ENCODE measurements around the gene TMEM121.

TMEM121 gene

GRCh38 chr14:105525861-105526775, at the start of gene TMEM121:
Gene TMEM121, plus strand, starts transcription at chr14:105526583. Its CDS starts 2,252 bp downstream, at chr14:105528835.
- peak; percentile 30 to 50 for DNase-seq

DNA sequence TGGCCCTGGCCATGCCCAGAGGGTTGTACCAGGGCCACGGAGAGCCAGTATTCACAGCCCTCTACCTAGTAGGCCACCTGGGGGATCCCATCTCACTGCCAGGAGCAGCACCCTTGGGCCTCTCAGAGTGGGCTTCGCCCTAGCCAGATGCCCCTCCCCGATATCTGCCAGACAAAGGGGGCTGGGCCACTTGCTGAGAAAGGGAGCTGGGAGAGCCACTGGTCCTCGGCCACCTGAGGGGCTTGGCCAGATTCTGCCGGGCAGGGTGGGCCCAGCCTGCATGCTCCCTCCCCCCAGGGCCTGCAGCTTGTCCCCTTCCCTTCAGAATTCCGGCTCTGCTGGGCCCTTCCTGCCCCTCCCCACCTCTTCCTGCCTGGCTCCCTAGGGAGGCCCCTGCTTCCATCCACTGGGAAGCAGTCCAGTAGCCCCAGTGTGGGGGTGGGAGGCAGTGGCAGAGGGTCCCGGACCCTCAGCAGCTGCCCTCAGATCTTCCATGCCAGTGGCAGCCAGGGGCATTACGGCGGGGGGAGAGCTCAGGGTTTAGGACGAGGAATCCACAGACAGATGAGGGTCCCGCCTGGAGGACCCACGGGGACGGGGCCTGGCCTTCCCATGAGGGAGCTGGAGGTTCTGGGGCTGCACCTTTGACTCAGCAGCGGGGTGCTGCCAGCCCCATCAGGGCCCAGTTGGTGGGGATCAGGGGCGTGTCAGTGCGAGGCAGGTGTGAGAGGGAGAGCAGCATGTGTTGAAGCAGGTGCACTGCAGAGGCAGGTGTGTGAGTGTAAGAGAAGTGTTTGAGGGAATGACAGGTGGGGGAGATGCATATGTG, 49.3 kb upstream of the TMEM121 start:
- DNase-seq: no peak

DNA sequence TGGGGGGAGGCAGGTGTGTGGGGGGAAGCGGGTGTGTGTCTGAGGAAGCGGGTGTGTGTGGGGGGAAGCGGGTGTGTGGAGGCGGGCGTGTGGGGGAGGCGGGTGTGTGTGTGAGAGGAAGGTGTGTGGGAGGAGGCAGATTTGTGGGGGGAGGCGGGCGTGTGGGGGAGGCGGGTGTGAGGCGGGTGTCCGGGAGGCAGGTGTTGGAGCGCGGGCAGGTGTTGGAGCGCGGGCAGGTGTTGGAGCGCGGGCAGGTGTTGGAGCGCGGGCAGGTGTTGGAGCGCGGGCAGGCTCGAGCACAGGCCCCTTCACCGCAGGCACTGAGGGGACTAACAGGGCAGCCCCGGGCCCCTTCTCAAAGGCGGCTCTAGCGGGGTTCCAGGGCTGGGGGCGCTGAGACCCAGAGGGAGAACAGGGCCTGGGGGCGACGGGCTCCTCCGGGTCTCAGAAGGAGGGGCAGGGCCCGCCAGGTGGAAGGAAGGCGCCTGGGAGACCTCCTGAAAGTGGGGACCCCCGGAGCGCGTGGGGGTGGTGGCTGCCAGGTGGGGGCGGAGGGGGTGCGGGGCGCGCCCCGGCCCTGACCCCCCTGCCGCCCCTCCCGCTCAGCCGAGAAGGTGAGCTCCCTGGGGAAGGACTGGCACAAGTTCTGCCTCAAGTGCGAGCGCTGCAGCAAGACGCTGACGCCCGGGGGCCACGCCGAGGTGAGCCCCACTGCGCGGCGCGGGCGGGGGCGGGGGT, 48.6 kb upstream of the TMEM121 start:
- peak in 1 of 2 experiments; percentile 69 for DNase-seq

GRCh38 chr14:105478398-105479251, 47.8 kb upstream of the TMEM121 start:
- peak in 1 of 2 experiments; percentile 25 for DNase-seq

GRCh38 chr14:105479431-105480158, 46.8 kb upstream of the TMEM121 start:
- no peak for DNase-seq

DNA sequence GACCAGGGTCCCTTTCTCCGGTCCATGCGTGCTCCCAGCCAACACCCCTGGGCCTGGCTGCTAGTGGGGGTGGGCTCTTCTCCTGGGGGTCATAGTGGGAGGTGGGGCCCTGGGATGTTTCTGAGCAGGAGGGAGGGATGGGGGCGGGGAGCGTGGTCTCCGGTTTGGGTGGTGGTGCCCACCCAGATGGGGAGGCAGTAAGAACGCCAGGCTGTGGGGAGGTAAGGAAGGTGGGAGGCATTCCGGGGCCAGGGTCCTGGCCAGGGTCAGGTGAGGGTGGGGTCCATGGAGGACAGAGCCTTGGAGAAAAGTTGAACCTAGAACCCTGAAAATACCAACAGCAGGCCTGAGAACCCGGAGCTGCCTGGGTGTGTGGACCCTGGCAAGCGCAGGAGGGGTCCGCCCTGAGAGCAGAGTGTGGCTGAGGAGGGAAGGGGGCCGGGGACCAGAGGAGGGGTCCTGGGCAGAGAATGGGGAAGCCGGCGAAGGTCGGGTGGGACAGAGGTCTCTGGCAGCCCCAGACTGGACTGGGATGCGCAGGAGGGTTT, 46.1 kb upstream of the TMEM121 start:
- DNase-seq: no peak

- peak; percentile 82 to 89 for DNase-seq
Measured at GRCh38 chr14:105480807-105481801, 45.3 kb upstream of the TMEM121 start.

GRCh38 chr14:105481886-105482457, 44.4 kb upstream of the TMEM121 start:
- DNase-seq: peak; percentile 68 to 87

DNA sequence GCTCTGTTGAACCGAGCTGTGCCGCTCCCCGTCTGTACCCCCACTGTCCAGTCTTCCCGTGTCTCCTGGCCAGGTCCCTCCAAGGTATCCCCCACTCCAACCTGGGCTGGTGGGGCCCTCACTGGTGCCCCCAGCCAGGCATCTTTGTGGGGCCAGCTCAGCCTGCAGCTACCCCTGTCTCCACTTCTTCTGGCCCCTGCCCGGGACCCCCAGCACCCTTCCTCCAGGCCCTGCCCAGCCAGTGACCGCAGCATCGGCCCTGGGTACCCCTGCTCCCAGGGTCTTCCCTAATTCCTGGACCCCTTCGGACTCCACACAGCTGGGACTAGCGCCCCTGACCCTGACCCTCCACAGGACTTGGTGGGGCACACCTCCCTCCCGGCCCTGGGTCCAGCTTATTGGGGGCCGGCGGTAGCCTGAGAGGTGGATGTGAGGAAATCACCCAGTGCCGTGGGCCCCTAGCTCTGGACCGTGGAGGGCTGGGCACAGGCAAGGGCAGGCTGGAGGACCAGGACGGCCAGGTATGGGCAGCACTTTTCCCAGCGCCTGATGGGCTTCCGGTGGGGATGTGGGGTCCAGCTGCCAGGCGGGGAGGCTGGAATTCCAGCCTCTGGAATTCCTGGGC, 43.8 kb upstream of the TMEM121 start:
- DNase-seq: no peak

- no peak for DNase-seq
Measured at GRCh38 chr14:105483300-105484068, 42.9 kb upstream of the TMEM121 start.

DNA sequence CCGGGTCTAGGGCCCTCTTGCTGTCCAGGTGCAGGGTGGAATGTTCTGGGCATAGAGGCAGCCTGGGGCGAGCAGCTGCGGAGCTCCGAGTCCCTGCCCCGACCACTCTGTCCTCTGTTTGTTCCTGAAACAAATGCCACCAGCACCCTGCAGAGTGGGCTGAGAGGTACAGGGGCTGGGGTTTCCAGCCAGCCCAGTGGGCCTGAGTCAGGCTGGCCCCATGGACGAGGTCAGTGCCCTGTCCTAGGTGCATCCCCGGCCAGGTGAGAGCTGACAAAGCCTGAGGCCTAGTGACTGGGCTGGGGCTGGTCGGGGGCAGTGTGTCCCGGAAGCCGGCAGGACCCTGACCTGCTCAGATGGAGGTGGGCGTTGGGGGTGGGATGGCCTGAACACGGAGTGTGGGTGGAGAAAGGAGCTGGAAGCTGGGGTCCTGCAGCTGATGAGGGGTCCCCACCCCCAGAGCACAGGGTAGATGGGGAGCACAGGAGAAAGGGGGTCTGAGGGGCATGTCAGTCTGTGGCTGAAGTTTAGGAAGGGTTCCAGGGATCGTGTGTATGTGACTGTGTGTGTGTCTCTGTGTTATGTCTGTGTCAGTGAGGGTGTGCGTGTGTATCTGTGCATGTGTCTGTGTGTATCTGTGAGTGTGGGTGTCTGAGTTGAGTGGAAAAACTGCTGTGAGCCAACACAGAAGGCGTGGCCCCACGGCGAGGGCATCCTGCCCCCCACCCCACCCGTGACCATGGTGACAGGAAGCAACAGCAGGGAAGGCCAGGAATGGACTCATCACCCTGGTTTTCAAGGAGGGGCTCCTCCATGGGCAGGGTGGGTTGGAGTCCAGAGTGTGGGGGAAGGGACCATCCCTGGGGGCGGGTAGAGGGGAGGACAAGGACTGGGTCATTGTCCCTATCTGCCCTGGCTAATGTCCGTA, 42.0 kb upstream of the TMEM121 start:
- DNase-seq: peak in 1 of 2 experiments; percentile 73

DNA sequence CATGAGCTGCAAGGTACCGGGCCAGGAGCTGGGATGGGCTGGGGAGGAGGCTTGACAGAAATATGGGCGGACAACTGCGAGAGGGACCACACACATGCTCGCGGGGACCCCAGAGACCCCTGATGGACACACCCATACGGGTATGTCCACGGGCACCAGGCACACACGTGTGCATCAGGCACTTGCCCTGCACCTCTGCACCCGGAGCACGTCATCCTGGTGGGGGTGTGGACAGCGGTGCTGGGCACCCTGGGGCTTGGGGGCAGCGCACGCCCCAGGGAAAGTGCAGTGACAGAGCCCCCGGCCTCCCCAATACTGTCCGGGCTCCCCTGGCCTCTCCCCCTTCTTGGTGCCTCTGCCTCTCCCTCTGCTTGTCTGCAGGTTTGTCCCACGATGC, 41.4 kb upstream of the TMEM121 start:
- no peak for DNase-seq

GRCh38 chr14:105485739-105486162, 40.6 kb upstream of the TMEM121 start:
- DNase-seq: peak in 1 of 2 experiments; percentile 32

DNA sequence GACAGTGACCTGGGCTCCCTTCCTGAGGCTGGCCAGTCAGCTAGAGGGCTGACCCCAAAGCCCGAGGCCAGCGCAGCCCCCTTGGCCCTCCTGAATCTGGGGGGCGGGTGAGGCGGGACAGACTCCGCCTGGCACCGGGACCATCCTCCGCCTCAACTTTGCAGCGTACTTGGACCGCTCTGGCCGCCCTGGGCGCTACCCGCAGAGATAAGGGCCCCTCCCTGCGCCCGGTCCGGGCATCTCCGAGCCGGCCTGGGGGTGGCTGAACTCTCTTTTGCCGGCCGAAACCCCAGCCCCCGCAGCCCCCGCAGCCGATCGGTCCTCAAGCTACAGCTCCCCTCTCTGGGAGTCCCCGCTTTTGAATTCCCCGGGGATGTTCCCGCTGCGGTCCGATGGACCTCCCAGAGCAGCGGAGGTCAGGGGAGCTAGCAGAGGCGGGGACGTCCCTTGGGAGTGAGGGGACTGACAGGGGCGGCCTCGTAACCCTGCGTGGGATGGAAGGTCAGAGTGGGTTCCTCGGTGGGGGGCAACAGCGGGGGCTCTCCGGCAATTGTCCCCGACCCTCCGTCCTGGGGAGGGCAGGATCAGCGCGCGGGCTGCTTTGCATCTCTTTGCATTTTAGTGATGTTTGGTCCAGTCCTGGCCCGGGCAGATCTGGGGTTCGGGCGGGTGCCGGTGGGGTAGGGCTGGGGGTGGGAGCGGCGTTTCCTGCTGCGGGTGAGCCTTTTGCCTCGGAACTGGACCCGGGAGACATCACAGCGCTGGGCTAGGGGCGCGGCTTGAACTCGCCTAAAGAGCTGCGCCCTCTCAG, 40.0 kb upstream of the TMEM121 start, which contains the start of gene CRIP1:
CRIP1 (plus strand) TSS at position 724 of the 811 bp plus-strand sequence. CDS start 374 bp downstream, outside the sequence.
- DNase-seq: no peak

GRCh38 chr14:105486974-105487448, 39.4 kb upstream of the TMEM121 start:
- no peak for DNase-seq
